Right lobe of liver (tissue), 6 donors: Measurements from ENCODE around the gene ATRX. TPM values are rescaled to one million over a fixed set of nuclear protein-coding genes. Genes with fewer than 3 reads are reported as not detected.

Experiments used
- ATAC-seq, 4 donors: fragments of 200-7000 bp; cut with Tn5 transposase; one replicate each; pipeline ENCODE4 v1.9.1; 2020; ENCODE audit warnings: mild to moderate bottlenecking in 4 of 4, moderate library complexity in 4 of 4
- DNase-seq, 3 donors: peaks; one replicate each; pipeline ENCODE4 v3.0.0-alpha.2; 2020
- H3K27ac ChIP-seq, 3 donors: fragments of 200-600 bp; one replicate each; pipeline ENCODE4 v1.8.0; 2022
- H3K27me3 ChIP-seq, 2 donors: fragments of 200-600 bp; one replicate each; pipeline ENCODE4 v1.8.0; 2022
- H3K36me3 ChIP-seq, 4 donors: fragments of 200-600 bp; sonication (generic) in 1 of 4; one replicate each; pipeline versions ENCODE4 v1.5.1 to v1.8.0; 2017 to 2022; ENCODE audit warnings: control low read depth in 1 of 4
- H3K4me1 ChIP-seq, 4 donors: fragments of 200-600 bp; sonication (generic) in 1 of 4; one replicate each; pipeline versions ENCODE4 v1.5.1 to v1.8.0; 2017 to 2022; ENCODE audit warnings: control low read depth in 1 of 4
- H3K4me3 ChIP-seq, 3 donors: fragments of 200-600 bp; one replicate each; pipeline ENCODE4 v1.8.0; 2022
- H3K9me3 ChIP-seq, 4 donors: fragments of 200-600 bp; sonication (generic) in 1 of 4; one replicate each; pipeline versions ENCODE4 v1.5.1 to v1.8.0; 2017 to 2022; ENCODE audit warnings: control low read depth in 1 of 4
- POLR2A ChIP-seq: fragments of 450-650 bp; IDR thresholded peaks from one replicate; pipeline ENCODE4 v1.6.1; 2017; ENCODE audit warnings: antibody characterized with exemption, mild to moderate bottlenecking
- WGBS: methylation state at CpG from one replicate; pipeline ENCODE4 v1.1.6; 2018; ENCODE audit warnings: low coverage, low lambda C conversion rate; ENCODE audit not compliant: insufficient coverage; ENCODE audit errors: missing lambda C conversion rate; 5-methylcytosine and 5-hydroxymethylcytosine counted together
- intact Hi-C, 2 donors: fragments of 100-400 bp; cut with DNase I; formaldehyde crosslinking; loops; one replicate each; pipeline versions ENCODE4 v1.11.2 to v1.14.1; 2022
- total RNA-seq, 6 experiments: library from RNA; depleted of rRNA in 2 of 6; stranded (reverse); fragments of >200 nt in 2 of 6; fragmentation: NEBNext Ultra II Directional in 3 of 6; extraction: Animal tissue kit (Norgen Biotek cat#: 25700) in 3 of 6; gene quantifications; one replicate each; pipeline versions ENCODE4 v1.1.0 to v1.2.4, GENCODE V29; 2016 to 2023
- TF ChIP-seq, protein P1 (sequence below), 4 donors: fragments of 200-600 bp in 3 of 4; fragments of 450-650 bp in 1 of 4; IDR thresholded peaks; one replicate each; pipeline versions ENCODE4 v1.5.1 to v1.8.0; 2016 to 2022; ENCODE audit warnings: antibody characterized with exemption in 4 of 4, mild to moderate bottlenecking in 2 of 4
- donor health status: DM: no; HTN: yes; CAD: no.
- donor health status: DM: no; HTN: no; CAD: no.
- donor health status: DM: no; HTN: no; CAD: no.
- donor health status: DM: no; HTN: yes; CAD: no.
- donor health status: DM: no; HTN: yes; CAD: no.

ATRX gene
- total RNA-seq, 6 experiments from 2014 or later = 15.9 to 32.2 (median 21.3) TPM

DNA sequence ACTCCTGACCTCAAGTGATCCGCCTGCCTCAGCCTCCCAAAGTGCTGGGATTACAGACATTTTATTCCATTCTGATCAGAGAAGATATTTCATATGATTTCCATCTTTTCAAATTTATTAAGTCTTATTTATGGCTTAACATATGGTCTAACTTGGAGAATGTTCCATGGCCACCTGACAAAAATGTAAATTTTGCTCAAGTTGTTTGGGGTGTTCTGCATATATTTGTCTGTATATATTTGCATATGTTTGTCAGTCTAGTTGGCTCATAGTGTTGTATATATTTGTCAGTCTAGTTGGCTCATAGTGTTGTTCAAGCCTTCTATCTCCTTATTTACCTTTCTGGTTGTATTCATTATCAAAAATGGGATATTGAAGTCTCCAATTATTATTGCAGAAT is 16.2 kb upstream of the ATRX start:
- H3K27me3 ChIP-seq = no peaks in the 10 kb centered on the region
- 43% methylated on average over 1 of the region's 1 CpG for WGBS
- H3K4me1 ChIP-seq = no peaks in the 10 kb centered on the region
- intact Hi-C loops = no loop called here
- no peaks in the 10 kb centered on the region for H3K36me3 ChIP-seq
- TF ChIP-seq POLR2A = no peak
- TF ChIP-seq, protein P1, sequence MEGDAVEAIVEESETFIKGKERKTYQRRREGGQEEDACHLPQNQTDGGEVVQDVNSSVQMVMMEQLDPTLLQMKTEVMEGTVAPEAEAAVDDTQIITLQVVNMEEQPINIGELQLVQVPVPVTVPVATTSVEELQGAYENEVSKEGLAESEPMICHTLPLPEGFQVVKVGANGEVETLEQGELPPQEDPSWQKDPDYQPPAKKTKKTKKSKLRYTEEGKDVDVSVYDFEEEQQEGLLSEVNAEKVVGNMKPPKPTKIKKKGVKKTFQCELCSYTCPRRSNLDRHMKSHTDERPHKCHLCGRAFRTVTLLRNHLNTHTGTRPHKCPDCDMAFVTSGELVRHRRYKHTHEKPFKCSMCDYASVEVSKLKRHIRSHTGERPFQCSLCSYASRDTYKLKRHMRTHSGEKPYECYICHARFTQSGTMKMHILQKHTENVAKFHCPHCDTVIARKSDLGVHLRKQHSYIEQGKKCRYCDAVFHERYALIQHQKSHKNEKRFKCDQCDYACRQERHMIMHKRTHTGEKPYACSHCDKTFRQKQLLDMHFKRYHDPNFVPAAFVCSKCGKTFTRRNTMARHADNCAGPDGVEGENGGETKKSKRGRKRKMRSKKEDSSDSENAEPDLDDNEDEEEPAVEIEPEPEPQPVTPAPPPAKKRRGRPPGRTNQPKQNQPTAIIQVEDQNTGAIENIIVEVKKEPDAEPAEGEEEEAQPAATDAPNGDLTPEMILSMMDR (IDR thresholded peaks at IDR 0.05) = no peak
- H3K4me3 ChIP-seq = no peak overlapping the region
- no peaks in the 10 kb centered on the region for H3K9me3 ChIP-seq
- H3K27ac ChIP-seq = no peak overlapping the region
- no peak for ATAC-seq
- no peak for DNase-seq

DNA sequence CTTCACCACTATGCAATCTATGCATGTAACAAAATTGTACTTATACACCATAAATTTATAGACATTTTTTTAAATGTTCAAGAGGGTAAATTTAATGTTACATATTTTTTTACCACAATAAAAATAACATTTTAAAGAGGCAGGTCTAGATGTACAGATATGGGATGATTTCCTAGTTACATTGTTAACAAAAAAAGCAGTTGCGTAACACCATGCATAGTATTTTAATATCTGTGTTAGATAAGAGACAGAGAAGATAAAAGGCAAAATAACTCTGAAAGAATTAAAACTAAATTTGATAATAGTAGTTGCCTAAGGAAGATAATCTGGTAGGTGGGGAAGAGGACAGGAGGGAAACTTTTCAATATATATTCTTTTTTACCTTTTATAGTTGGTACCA is 9.1 kb upstream of the ATRX start:
- Histone ChIP-seq H3K27ac (no peak overlapping the region), H3K36me3 (no peaks in the 10 kb centered on the region), H3K4me3 (no peak overlapping the region), H3K27me3 (no peaks in the 10 kb centered on the region), H3K4me1 (no peaks in the 10 kb centered on the region), H3K9me3 (no peaks in the 10 kb centered on the region)
- intact Hi-C loops = no loop called here
- DNase-seq = no peak
- TF ChIP-seq POLR2A = no peak
- TF ChIP-seq, protein P1 (IDR thresholded peaks at IDR 0.05) = no peak
- ATAC-seq = no peak
- 50% methylated on average over 1 of the region's 1 CpG for WGBS

DNA sequence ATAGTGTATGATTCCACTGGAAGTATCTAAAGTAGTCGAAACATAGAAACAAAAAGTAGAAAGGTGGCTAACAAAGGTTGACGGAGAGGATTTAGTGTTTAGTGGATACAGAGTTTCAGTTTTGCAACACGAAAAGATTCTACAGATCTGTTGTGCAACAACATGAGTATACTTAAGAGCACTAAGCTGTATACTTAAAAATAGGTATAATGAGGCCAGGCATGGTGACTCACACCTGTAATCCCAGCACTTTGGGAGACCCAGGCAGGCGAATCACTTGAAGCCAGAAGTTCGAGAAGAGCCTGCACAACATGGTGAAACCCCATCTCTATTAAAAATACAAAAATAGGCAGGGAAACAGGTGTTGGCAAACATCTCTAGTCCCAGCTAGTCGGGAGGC is 7.9 kb upstream of the ATRX start:
- H3K9me3 ChIP-seq = no peaks in the 10 kb centered on the region
- no peak for DNase-seq
- H3K4me1 ChIP-seq = no peaks in the 10 kb centered on the region
- no peak overlapping the region for H3K4me3 ChIP-seq
- intact Hi-C loops = no loop called here
- ATAC-seq = no peak
- WGBS = 70% methylated on average over 6 of the region's 6 CpGs
- H3K36me3 ChIP-seq = no peaks in the 10 kb centered on the region
- no peak for TF ChIP-seq POLR2A
- TF ChIP-seq, protein P1 (IDR thresholded peaks at IDR 0.05) = no peak
- H3K27me3 ChIP-seq = no peaks in the 10 kb centered on the region
- no peak overlapping the region for H3K27ac ChIP-seq

DNA sequence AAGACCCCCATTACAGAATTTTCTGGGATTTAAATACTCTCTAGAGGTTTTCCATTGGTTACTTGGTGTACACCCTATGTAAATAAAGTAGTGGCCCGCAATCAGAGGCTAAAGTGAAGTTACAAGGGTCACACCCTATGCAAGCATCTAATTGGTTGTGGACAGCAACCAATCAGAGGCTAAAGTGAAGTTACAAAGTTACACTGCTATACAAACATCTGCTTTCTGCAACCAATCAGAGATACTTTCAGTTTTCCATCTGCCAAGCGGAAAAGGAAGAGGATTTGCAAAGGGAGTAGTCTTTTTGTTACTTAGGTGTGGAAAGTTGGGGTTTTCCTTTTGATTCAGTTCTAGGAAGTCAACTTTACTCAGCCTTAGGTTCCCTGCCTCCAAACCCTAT is 2.0 kb upstream of the ATRX start:
- peak overlapping the region; percentile 3 to 41 (median 8) for H3K4me3 ChIP-seq
- H3K36me3 ChIP-seq = no peaks in the 10 kb centered on the region
- H3K27ac ChIP-seq = no peak overlapping the region
- no peaks in the 10 kb centered on the region for H3K9me3 ChIP-seq
- WGBS = 44% methylated on average over 2 of the region's 2 CpGs
- ATAC-seq = peak; percentile 69 to 82 (median 78)
- no peaks in the 10 kb centered on the region for H3K4me1 ChIP-seq
- TF ChIP-seq POLR2A = no peak
- TF ChIP-seq, protein P1 (IDR thresholded peaks at IDR 0.05) = no peak
- intact Hi-C loops = no loop called here
- DNase-seq = peak in 1 of 3 donors; percentile 48
- H3K27me3 ChIP-seq = no peaks in the 10 kb centered on the region

DNA sequence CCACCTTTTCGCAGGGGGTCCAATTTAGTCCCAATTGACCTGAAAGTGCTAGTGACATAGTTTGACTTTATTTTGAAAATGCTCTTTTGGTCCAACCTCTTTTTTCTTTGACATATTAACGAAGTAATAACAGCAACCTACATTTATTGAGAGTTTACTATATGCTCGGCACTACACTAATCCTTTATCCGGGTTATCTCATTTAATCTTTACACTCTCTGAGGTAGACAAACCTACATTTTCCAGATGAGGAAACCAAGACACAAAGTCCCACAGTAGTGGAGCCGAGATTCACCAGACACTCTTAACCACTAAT is 307 bp upstream of the ATRX start:
- no peaks in the 10 kb centered on the region for H3K4me1 ChIP-seq
- TF ChIP-seq, protein P1 (IDR thresholded peaks at IDR 0.05) = no peak
- no peak for TF ChIP-seq POLR2A
- H3K36me3 ChIP-seq = no peaks in the 10 kb centered on the region
- DNase-seq (no peak), ATAC-seq (no peak)
- intact Hi-C loops = no loop called here
- H3K27ac ChIP-seq = peak overlapping the region; percentile 85 to 95 (median 87)
- H3K9me3 ChIP-seq = no peaks in the 10 kb centered on the region
- H3K27me3 ChIP-seq = no peaks in the 10 kb centered on the region
- H3K4me3 ChIP-seq = peak overlapping the region; percentile 50 to 65 (median 60)
- 33% methylated on average over 5 of the region's 5 CpGs for WGBS
